HEK293T (cell line): Measurements from ENCODE around the gene HGFAC.

ENCODE experiments used
- ARNT ChIP-seq: fragments of 450-650 bp; IDR thresholded peaks from 2 replicates; pipeline ENCODE4 v1.6.1; 2017; ENCODE audit warnings: mild to moderate bottlenecking
- BHLHE40 ChIP-seq: fragments of 450-650 bp; IDR thresholded peaks from 2 replicates; pipeline ENCODE4 v1.6.1; 2016; ENCODE audit warnings: mild to moderate bottlenecking, moderate library complexity, borderline replicate concordance
- ELF4 ChIP-seq: fragments of 450-650 bp; IDR thresholded peaks from 2 replicates; pipeline ENCODE4 v1.6.1; 2017; ENCODE audit warnings: antibody characterized with exemption
- FOXA1 ChIP-seq: fragments of 450-650 bp; IDR thresholded peaks from 2 replicates; pipeline ENCODE4 v1.6.1; 2016; ENCODE audit warnings: mild to moderate bottlenecking
- FOXK2 ChIP-seq: fragments of 450-650 bp; IDR thresholded peaks from 2 replicates; pipeline ENCODE4 v1.6.1; 2016; ENCODE audit warnings: mild to moderate bottlenecking
- FOXM1 ChIP-seq: fragments of 450-650 bp; IDR thresholded peaks from 2 replicates; pipeline ENCODE4 v1.6.1; 2017; ENCODE audit warnings: mild to moderate bottlenecking, borderline replicate concordance
- HDGF ChIP-seq: fragments of 450-650 bp; IDR thresholded peaks from 2 replicates; pipeline ENCODE4 v1.6.1; 2017; ENCODE audit warnings: antibody characterized with exemption, borderline replicate concordance
- L3MBTL2 ChIP-seq: fragments of 450-650 bp; conservative IDR thresholded peaks from 2 replicates; pipeline ENCODE4 v1.6.1; 2016; ENCODE audit warnings: mild to moderate bottlenecking
- NFRKB ChIP-seq: fragments of 450-650 bp; IDR thresholded peaks from 2 replicates; pipeline ENCODE4 v1.6.1; 2016; ENCODE audit warnings: mild to moderate bottlenecking, moderate library complexity
- SP1 ChIP-seq: fragments of 450-650 bp; IDR thresholded peaks from 2 replicates; pipeline ENCODE4 v1.6.1; 2017
- SUZ12 ChIP-seq: fragments of 450-650 bp; IDR thresholded peaks from 2 replicates; pipeline ENCODE4 v1.6.1; 2016; ENCODE audit warnings: mild to moderate bottlenecking
- TARDBP ChIP-seq: fragments of 450-650 bp; IDR thresholded peaks from 2 replicates; pipeline ENCODE4 v1.6.1; 2016
- ZNF384 ChIP-seq: fragments of 450-650 bp; IDR thresholded peaks from 2 replicates; pipeline ENCODE4 v1.6.1; 2016
- TF ChIP-seq, protein P1 (sequence below): fragments of 450-650 bp; IDR thresholded peaks from 2 replicates; pipeline ENCODE4 v1.6.1; 2016

- TF ChIP-seq TARDBP = no peak
- TF ChIP-seq, protein P1, sequence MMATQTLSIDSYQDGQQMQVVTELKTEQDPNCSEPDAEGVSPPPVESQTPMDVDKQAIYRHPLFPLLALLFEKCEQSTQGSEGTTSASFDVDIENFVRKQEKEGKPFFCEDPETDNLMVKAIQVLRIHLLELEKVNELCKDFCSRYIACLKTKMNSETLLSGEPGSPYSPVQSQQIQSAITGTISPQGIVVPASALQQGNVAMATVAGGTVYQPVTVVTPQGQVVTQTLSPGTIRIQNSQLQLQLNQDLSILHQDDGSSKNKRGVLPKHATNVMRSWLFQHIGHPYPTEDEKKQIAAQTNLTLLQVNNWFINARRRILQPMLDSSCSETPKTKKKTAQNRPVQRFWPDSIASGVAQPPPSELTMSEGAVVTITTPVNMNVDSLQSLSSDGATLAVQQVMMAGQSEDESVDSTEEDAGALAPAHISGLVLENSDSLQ = no peak
- no peak for TF ChIP-seq NFRKB
- TF ChIP-seq SUZ12 = no peak
- TF ChIP-seq FOXK2 = no peak
- TF ChIP-seq ZNF384 = no peak
- TF ChIP-seq SP1 = no peak
- TF ChIP-seq FOXM1 = no peak
- no peak for TF ChIP-seq L3MBTL2
- no peak for TF ChIP-seq BHLHE40
- no peak for TF ChIP-seq FOXA1
- no peak for TF ChIP-seq HDGF
- no peak for TF ChIP-seq ARNT
- no peak for TF ChIP-seq ELF4
Measured at GRCh38 chr4:3487861-3488260, 46.1 kb downstream of the HGFAC start.
